ENCODE measurements around the gene SENP1.

- TF ChIP-seq POLR2A (IDR thresholded peaks at IDR 0.05) = no peak
- no peak for TF ChIP-seq CTCF (IDR thresholded peaks at IDR 0.05)
Observed at GRCh38 chr12:48145981-48146380, 40.1 kb upstream of the SENP1 start.

All from Peyer's patch (tissue), 4 donors.